ENCODE results near the gene LGALS3BP.

GRCh38 chr17:78957128-78957527 is 22.6 kb downstream of the LGALS3BP start:
- TF ChIP-seq CTCF (IDR thresholded peaks at IDR 0.05; ENCODE audit: low read length) = no peak
- TF ChIP-seq EZH2 (IDR thresholded peaks at IDR 0.05; ENCODE audit: borderline replicate concordance, low read length) = no peak

All from OCI-LY1 (cell line).